GM21381 (cell line): ENCODE results near the gene RNF112.
"Not testable (repeated sequence)": the region's sequence is repeated elsewhere in the genome, so short reads cannot be mapped to it uniquely, and the experiment has no call there.

Experiments used
- ATAC-seq: cut with Tn5 transposase; IDR thresholded peaks from one replicate; pipeline ENCODE4 v1.9.1; 2021; ENCODE audit warnings: mild to moderate bottlenecking, moderate library complexity; ENCODE audit not compliant: unreplicated experiment

The RNF112 gene

DNA sequence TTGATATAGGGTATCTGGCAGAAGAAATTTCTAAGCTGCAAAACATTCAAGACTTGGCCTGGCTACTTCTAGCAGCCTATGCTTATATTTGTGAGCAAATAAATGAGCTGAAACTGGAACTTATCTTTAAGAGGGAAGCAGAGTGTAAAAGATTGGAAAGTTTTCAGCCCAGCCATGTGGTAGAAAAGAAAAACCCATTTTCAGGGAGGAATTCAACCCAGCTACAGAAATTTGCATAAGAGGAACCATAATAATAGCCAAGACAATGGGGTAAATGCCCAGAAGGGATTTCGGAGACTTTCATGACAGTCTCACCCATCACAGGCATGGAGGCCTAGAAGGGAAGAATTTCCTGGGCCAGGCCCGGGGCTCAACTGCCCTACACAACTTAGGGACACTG, 31.7 kb downstream of the RNF112 start:
- no peak for ATAC-seq

DNA sequence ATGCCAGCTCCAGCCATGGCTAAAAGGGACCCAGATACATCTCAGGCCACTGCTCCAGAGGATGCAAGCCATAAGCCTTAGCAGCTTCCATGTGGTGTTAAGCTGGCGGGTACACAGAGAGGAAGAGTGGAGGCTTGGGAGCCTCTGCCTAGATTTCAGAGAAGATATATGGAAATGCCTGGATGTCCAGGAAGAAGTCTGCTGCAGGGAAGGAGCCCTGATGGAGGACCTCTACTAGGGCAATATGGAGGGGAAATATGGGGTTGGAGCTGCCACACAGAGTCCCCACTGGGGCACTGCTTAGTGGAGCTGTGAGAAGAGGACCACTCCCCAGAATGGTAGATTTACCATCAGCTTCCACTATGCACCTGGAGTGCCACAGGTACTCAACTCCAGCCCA, 32.1 kb downstream of the RNF112 start:
- no peak for ATAC-seq

DNA sequence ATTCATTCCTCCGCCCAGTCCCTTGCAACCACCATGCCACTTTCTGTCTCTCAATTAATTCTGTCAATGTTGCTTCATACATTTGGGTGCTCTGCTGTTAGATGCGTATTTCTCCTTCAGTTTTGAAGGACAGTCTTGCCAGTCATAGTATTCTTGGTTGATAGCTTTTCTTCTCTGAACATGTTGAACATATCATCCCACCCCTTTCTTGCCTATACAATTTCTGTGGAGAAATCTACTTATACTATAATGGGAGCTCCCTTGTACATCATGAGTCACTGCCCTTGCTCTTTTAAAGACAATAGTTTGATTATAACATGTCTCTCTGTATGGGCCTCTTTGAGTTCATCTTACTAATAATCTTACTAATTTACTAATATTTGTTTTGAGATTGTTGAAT, 34.1 kb downstream of the RNF112 start:
- no peak for ATAC-seq

- not testable (repeated sequence) for ATAC-seq
Measured at GRCh38 chr17:19446577-19446976, 35.5 kb downstream of the RNF112 start.

DNA sequence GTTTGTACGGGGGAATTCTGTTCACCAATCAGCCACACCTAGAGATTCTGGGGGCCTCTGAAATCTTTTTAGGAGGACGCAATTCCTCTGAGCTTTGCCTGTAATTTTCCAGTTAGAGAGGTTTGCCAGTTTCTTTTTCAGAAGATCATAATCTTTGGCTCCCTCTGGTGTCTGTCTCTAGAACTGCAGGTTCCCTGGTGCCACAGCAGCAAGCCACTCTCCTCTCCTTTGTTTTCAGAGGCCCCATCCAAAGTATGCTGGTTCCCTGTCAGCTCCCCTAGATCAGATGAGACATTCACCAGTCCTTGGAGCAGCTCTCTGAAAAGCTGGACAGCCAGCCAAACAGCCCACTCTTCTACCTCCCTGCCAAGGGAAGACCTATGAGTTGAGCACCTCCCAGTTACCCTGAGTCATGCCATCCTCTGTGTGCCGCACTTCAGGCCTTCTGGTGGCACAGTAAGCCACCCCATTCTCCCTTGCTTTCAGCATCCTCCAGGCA, 36.1 kb downstream of the RNF112 start:
- no peak for ATAC-seq

DNA sequence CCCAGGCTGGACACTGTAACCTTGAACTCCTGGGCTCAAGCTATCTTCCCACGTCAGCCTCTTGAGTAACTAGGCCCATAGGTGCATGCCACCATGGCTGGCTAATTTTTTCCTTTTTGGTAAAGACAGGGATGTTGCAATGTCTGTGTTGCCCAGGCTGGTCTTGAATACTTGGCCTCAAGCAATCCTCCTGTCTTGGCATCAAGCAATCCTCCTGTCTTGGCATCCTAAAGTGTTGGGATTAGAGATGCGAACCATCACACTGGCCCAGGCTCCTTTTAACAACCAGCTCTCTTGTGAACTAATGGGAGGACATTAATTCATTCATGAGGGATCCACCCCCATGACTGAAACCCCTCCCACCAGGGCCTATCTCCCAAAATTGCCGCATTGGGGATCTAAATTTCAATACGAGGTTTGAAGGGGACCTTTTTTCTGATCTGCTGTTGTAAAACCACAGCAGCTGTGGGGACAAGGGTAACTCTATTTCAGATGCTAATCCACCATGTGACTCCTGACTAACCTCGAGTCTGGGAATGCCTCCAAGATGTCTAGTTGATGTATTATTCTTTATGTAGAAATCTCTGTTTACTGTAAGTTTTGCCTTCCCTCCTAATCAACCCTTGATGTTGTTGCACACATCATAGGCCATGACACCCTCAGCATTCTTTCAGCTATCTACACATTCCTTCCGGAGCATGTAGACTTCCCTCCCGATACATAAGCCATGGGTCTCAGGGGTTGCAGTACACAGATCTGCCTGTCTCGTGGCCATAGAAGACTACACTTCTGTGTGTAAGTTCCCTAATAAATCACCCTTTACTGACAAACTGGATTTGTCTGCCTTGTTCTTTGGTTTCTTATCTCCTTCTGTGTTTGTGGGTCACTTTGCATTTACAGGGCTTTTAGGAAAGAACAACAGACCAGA, 37.6 kb downstream of the RNF112 start:
- ATAC-seq: no peak

DNA sequence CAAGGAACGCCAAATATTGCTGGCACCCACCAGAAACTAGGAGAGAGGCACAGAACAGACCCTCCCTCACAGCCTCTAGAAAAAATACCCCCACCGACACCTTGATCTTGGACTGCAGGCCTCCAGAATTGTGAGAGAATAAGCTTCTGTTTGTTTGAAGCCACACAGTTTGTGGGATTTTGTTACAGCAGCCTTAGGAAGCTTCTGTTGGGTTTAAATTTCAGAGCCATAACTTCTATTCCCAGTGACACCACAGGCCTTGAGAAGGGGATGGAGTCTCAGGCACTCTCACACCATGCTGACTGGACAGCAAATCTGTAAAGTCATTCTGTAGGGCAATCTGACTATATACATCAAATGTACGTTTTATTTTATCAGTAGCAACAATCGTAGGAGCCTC, 38.6 kb downstream of the RNF112 start:
- no peak for ATAC-seq

- no peak for ATAC-seq
Measured at GRCh38 chr17:19453296-19453695, 42.3 kb downstream of the RNF112 start.

DNA sequence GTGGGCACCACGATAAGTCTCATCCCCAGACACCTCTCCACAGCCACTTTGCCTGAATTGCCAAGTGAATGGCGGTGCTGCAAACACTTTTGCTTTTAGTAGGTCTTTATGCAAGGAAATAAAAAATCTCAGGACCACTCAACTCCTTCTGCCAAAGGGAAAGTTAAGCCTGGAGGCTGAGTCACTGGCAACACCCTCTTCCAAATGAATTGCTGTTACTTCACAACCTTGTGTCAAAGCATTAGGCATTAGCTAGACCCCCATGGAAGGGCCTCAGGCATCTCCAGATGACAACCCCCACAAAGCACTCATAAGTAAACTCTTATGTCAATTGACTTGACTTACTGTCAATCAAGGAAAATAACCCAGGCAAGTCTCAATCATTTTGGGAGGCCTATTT, 43.0 kb downstream of the RNF112 start:
- ATAC-seq: no peak

GRCh38 chr17:19456016-19456927, 45.2 kb downstream of the RNF112 start:
- ATAC-seq: no peak

DNA sequence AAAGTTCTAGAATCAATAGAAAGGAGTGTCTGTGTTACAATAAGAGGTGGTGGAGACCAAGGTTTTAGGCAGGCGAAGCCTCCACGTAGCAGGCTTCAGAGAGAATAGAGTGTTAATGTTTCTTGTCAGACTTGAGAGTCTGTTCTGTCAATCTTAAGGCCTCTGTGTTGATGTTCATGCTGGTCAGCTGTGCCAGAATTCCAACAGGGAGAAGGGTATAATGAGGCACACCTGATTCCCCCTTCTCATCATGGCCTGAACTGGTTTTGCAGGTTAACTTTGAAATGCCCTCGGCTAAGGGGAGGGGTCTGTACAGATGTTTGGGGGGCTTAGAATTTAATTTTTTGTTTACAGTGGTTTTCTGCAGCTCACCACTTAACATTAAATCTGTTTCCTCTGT, 46.0 kb downstream of the RNF112 start:
- ATAC-seq: no peak

DNA sequence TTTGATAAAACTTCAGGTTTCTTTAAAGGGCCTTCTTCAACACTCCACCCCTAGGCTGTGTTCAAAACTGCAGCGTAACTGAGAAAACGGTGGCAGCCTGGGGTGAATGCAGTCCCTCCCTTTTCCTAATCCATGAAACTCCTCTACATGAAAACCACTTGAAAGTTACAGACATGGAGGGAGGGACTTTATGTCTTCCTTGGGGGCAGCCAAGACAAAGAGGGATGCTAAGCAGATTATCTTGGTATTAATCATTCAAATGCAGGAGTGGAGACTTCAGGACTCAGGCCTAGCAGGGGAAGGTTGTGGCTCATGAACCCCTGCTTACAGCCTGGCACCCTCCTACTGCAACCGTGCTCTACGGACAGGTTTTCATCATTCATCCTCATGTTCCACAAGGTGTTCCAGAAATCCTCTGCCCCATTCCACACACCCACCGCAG, 46.8 kb downstream of the RNF112 start:
- no peak for ATAC-seq

GRCh38 chr17:19458481-19458880, 47.4 kb downstream of the RNF112 start:
- not testable (repeated sequence) for ATAC-seq

- ATAC-seq: not testable (repeated sequence)
Measured at GRCh38 chr17:19459018-19459655, 48.1 kb downstream of the RNF112 start.

- no peak for ATAC-seq
Measured at GRCh38 chr17:19460700-19461099, 49.7 kb downstream of the RNF112 start.

GRCh38 chr17:19461116-19461515, 50.1 kb downstream of the RNF112 start:
- ATAC-seq: no peak

DNA sequence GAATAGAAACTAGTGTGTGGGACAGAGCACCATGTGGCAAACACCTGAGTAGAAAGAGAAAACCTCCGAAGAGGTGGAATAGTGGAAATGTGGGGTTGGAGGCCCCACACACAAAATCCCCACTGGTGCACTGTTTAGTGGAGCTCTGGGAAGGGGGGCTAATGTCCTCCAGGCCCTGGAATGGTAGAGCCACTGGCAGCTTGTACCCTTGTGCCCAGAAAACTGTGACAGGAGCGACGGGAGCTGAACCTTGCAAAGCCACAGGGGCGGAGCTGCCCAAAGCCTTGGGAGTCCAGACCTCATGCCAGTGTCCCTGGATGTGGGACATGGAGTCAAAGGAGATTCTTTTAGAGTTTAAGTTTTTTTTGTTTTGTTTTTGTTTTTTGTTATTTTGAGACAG, 50.6 kb downstream of the RNF112 start:
- no peak for ATAC-seq

- ATAC-seq: not testable (repeated sequence)
Measured at GRCh38 chr17:19462456-19463035, 51.5 kb downstream of the RNF112 start.

DNA sequence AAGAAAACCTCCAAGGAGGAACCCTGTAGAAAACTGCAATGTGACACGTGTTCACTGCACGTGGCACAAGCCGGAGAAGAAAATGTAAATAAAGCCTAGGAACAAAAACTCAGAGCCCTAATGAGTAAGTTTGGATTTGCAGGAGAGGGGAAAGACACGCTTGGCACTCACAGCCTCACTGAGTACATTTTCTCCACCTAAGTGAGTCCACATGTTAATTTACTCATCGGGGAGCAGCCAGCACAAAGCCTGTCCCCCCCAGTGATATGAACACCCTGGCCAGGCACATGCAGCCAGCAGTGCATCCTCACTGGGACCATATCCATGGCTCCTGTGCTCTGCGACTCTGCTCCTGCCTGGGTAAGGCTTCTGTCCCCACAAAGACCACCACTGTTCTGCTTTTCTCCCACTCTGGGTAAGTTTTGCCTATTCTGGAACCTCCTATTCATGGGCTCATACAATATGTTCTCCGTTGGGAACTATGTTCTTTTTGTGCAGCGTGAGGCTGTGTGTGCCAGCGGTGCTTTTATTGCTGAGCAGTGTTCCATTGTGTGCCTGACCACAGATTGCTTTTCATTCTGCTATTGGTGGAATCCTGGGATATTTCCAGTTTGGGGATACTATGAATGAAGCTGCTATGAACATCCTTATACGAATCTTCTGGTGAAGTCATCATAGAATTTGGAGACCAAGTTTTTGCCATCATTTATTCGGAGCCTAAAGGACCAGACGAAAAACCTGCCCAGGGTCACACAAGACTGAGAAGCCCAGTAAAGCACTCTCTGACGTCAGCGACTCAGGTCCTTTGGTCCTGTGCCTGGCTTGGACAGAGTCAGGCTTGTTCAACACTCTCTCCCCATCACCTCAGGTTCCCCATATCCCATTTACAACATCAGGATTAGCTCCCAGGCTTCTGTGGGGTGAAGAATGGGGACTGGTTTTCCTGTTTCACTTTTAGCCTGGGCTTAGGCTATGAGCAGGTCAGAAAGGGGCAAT, 53.3 kb downstream of the RNF112 start:
- ATAC-seq: no peak
